ENCODE results near the gene ARVCF.
"Not testable (repeated sequence)": the region's sequence is repeated elsewhere in the genome, so short reads cannot be mapped to it uniquely, and the experiment has no call there.

The ARVCF gene

DNA sequence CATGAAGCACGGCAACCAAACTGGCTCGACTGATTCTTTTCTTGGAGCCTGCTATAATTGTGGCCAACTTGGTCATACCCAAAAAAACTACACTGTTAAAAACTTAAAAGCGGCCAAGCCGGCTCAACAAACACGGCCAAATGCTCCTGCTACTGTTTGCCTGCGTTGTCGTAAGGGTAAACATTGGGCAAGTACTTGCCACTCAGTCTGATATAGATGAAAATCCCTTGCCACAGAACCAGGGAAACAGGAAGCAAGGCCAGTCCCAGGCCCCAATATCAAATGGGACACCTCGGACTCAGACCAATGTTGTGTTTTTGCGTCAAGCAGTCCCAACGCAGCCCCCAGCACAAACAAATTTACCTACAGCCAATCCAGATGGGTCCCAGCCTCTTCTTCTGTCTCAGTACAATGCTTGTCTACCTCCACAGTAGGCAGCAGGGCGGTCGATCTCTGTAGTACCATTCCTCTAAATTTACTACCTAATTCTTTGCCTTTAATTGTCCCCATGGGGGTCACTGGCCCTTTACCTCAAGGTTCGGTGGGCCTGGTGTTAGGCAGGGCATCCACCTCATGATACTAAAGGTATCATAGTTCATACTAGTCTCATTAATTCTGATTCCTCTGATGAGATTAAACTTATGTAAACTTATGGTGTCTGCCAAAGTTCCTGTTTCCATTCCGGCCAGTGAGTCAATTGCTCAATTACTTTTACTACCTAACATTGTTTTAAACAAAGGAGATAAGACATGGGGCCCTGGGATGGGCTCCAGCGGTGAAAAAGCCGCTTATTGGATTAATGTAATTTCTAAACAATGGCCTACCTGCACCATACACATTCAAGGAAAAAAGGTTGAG, 78.8 kb downstream of the ARVCF start:
- peak in 1 of 2 experiments; percentile 49 for DNase-seq (ENCODE audit: low read depth in 1 of 2, low spot score in 1 of 2)
- H3K27me3 ChIP-seq (ENCODE audit: insufficient read depth, poor library complexity, severe bottlenecking): no peaks in the 10 kb centered on the region
- TF ChIP-seq, protein P1, sequence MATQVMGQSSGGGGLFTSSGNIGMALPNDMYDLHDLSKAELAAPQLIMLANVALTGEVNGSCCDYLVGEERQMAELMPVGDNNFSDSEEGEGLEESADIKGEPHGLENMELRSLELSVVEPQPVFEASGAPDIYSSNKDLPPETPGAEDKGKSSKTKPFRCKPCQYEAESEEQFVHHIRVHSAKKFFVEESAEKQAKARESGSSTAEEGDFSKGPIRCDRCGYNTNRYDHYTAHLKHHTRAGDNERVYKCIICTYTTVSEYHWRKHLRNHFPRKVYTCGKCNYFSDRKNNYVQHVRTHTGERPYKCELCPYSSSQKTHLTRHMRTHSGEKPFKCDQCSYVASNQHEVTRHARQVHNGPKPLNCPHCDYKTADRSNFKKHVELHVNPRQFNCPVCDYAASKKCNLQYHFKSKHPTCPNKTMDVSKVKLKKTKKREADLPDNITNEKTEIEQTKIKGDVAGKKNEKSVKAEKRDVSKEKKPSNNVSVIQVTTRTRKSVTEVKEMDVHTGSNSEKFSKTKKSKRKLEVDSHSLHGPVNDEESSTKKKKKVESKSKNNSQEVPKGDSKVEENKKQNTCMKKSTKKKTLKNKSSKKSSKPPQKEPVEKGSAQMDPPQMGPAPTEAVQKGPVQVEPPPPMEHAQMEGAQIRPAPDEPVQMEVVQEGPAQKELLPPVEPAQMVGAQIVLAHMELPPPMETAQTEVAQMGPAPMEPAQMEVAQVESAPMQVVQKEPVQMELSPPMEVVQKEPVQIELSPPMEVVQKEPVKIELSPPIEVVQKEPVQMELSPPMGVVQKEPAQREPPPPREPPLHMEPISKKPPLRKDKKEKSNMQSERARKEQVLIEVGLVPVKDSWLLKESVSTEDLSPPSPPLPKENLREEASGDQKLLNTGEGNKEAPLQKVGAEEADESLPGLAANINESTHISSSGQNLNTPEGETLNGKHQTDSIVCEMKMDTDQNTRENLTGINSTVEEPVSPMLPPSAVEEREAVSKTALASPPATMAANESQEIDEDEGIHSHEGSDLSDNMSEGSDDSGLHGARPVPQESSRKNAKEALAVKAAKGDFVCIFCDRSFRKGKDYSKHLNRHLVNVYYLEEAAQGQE (IDR thresholded peaks at IDR 0.05; ENCODE audit: insufficient replicate concordance, low read depth): no peak
- TF ChIP-seq, protein P2, sequence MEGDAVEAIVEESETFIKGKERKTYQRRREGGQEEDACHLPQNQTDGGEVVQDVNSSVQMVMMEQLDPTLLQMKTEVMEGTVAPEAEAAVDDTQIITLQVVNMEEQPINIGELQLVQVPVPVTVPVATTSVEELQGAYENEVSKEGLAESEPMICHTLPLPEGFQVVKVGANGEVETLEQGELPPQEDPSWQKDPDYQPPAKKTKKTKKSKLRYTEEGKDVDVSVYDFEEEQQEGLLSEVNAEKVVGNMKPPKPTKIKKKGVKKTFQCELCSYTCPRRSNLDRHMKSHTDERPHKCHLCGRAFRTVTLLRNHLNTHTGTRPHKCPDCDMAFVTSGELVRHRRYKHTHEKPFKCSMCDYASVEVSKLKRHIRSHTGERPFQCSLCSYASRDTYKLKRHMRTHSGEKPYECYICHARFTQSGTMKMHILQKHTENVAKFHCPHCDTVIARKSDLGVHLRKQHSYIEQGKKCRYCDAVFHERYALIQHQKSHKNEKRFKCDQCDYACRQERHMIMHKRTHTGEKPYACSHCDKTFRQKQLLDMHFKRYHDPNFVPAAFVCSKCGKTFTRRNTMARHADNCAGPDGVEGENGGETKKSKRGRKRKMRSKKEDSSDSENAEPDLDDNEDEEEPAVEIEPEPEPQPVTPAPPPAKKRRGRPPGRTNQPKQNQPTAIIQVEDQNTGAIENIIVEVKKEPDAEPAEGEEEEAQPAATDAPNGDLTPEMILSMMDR (IDR thresholded peaks at IDR 0.05; ENCODE audit: insufficient read depth, low read length): no peak
- TF ChIP-seq GABPA (IDR thresholded peaks at IDR 0.05; ENCODE audit: low read depth) (no peak), SPI1 (IDR thresholded peaks at IDR 0.05; ENCODE audit: borderline replicate concordance, low read depth) (no peak; the same call in 1 of the 2 replicates), POLR2AphosphoS5 (IDR thresholded peaks at IDR 0.05; ENCODE audit: low read depth) (no peak)
- H3K4me3 ChIP-seq (replicated peaks; ENCODE audit: insufficient read depth, low read length): no peak overlapping the region
- 0 out of 2 replicates have a peak overlapping the region, but pooled peaks have one; percentile 18 for H3K27ac ChIP-seq (replicated peaks)

DNA sequence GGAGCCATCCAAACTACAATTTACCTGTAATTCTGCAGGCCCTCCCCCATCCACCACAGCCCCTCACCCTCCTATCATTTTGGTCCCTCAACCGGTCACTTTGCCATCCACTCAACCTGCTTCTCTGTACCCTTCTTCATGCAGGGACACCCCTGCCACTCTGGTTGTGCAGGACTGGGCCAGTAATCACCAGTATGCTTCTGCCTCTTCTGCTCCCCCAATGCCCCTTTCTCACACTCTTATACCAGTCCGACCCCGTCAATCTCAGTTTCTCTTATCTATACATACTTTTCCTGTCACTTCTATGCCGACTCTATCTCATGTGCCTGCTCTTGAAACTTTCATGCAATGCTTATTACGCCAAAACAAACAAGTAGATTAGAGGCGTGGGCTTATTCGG, 80.1 kb downstream of the ARVCF start:
- DNase-seq (ENCODE audit: low read depth in 1 of 2, low spot score in 1 of 2): no peak
- TF ChIP-seq, protein P1 (IDR thresholded peaks at IDR 0.05; ENCODE audit: insufficient replicate concordance, low read depth): no peak
- no peak for TF ChIP-seq POLR2AphosphoS5 (IDR thresholded peaks at IDR 0.05; ENCODE audit: low read depth)
- TF ChIP-seq, protein P2 (IDR thresholded peaks at IDR 0.05; ENCODE audit: insufficient read depth, low read length): no peak
- no peak for TF ChIP-seq SPI1 (IDR thresholded peaks at IDR 0.05; ENCODE audit: borderline replicate concordance, low read depth)
- no peak for TF ChIP-seq GABPA (IDR thresholded peaks at IDR 0.05; ENCODE audit: low read depth)
- Histone ChIP-seq H3K27me3 (ENCODE audit: insufficient read depth, poor library complexity, severe bottlenecking) (no peaks in the 10 kb centered on the region), H3K27ac (replicated peaks) (no peak overlapping the region), H3K4me3 (replicated peaks; ENCODE audit: insufficient read depth, low read length) (no peak overlapping the region)

DNA sequence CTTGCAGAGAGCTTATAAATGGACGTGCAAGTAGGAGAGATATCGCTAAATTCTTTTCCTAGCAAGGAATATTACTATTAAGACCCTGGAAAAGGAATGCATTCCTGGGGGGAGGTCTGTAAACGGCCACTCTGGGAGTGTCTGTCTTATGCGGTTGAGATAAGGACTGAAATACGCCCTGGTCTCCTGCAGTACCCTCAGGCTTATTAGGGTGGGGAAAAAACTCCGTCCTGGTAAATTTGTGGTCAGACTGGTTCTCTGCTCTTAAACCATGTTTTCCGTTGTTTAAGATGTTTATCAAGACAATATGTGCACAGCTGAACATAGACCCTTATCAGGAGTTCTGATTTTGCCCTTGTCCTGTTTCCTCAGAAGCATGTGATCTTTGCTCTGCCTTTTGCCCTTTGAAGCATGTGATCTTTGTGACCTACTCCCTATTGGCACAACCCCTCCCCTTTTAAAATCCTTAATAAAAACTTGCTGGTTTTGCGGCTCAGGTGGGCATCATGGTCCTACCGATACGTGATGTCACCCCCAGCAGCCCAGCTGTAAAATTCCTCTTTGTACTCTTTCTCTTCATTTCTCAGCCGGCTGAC, 81.4 kb downstream of the ARVCF start:
- not testable (repeated sequence) for DNase-seq (ENCODE audit: low read depth in 1 of 2, low spot score in 1 of 2); H3K4me3 ChIP-seq (replicated peaks; ENCODE audit: insufficient read depth, low read length); H3K27me3 ChIP-seq (ENCODE audit: insufficient read depth, poor library complexity, severe bottlenecking); H3K27ac ChIP-seq (replicated peaks)

DNA sequence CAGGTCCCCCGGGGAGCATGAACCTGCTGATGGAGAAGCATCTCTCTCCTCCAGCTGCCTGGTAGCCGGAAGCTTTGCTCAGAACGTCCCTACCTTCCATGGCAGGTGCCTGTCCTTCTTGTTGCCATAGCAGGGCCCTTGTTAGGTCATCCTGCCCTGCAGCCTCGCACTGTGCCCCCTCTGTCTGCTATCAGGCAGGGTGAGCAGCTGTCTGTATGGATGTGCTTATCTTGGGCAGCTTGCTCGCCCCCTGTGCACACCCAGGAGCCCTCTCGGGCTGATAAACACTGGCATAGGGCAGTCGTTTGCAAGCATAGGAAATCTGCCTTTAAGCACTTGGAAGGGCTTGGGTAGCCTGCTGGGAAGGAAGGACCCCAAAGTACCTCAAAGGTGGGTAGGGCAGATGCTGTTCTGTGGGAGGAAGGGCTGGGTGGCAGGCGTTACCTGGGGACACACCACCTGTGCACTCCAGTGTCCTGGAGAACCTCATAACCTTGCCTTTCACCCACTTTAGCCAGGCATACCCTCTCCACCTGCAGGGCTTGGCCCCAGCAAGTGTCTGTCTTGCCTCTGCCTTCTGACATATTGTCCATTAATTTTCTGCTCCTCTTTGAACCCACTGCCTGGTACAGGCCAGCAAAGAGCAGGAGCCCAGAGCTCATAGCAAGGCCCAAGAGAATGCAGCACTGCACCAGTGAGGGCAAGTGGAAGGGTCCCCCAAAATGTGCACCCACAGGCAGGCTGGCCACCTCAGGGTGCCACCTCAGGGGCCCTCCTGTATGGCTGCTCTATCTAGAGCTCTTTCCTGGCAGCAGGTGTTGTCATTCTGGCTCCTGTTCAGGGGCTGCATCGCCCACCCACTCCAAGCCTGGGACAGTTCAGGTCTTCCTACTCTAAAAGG, 83.0 kb downstream of the ARVCF start:
- TF ChIP-seq SPI1 (IDR thresholded peaks at IDR 0.05; ENCODE audit: borderline replicate concordance, low read depth) (no peak), POLR2AphosphoS5 (IDR thresholded peaks at IDR 0.05; ENCODE audit: low read depth) (no peak)
- TF ChIP-seq, protein P1 (IDR thresholded peaks at IDR 0.05; ENCODE audit: insufficient replicate concordance, low read depth): no peak
- TF ChIP-seq, protein P2 (IDR thresholded peaks at IDR 0.05; ENCODE audit: insufficient read depth, low read length): no peak

More for the DNA sequence above, 83.0 kb downstream of the ARVCF start:
- no peak for DNase-seq (ENCODE audit: low read depth in 1 of 2, low spot score in 1 of 2)
- H3K27me3 ChIP-seq (ENCODE audit: insufficient read depth, poor library complexity, severe bottlenecking): no peaks in the 10 kb centered on the region
- no peak overlapping the region for H3K27ac ChIP-seq (replicated peaks)
- H3K4me3 ChIP-seq (replicated peaks; ENCODE audit: insufficient read depth, low read length): no peak overlapping the region

Measured in HL-60 (cell line).